GM19452 (cell line): ENCODE results near the gene HHIPL2.

Experiments
- ATAC-seq: cut with Tn5 transposase; IDR thresholded peaks from one replicate; pipeline ENCODE4 v1.9.1; 2021; ENCODE audit not compliant: unreplicated experiment

The HHIPL2 gene

DNA sequence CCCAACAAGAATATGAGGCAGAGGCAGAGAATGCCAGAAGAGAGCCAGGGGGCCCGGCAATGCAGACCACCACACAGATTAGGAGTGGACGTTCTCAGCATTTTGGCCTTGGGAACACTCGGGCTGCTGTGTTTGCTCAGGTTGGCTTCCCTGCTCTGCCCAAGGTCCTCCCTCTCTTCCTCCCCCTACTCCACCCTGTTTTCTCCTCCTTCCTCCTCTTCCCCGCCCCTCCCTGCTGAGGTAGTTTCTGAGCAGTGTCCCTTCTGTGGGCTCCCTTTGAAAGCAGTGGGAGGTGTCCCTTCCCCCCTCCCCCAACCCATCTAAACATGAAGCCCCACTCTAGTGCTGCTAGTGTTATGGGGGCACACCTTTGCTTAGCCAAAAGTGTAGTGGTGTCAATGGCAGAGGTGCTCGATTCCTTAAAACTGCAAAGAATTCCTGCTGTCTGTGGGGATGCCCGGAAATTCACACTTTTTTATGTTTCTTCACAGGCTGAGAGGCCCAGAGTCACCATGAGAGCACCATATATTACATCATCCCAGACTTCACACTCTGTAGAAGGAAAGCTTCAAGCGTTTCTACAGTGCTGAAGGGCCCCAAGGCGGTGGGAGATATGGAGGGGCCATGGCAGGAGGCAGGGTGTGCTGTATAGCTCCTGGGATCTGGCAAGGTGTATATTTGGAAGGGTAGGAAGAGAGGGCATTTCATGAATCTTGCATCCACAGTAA is at the start of gene HHIPL2:
HHIPL2 (minus strand) TSS at position 161 of the 728 bp plus-strand sequence; CDS start at position 101, 60 bp downstream.
- ATAC-seq: no peak

DNA sequence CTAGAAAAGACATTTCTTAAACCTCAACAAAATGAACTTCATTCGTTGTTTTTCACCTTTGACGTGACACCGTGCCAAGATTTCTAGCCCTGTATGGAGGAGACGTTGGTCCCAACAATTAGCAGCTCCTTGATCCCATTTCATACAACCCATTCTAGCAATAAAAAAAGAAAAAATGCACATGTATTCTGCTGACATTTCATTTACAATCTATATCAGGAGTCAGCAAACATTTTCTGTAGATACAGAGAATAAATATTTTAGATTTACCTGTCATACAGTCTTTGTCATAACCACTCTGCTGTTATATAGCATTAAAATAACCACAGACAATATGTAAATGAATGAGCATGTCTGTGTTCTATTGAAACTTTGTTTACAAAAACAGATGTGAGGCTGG is 48.8 kb upstream of the HHIPL2 start:
- ATAC-seq: no peak

DNA sequence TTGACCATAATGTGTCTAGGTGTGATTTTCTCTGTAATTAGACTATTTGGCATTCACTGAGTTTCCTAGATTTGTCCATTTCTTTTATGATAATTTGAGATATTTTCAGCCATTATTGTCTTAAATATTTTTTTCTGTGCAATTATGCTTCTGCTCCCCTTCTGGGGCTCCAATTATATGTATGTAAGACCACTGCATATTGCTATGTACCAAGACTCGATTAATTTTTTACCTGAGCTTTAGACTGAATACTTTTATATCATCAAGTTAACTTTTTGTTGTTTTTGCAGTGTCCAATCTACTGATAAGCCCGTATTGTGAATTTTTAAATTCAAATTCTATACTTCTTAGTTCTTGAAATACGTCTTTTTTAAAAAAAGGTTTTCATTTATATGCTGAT is 46.9 kb upstream of the HHIPL2 start:
- no peak for ATAC-seq

DNA sequence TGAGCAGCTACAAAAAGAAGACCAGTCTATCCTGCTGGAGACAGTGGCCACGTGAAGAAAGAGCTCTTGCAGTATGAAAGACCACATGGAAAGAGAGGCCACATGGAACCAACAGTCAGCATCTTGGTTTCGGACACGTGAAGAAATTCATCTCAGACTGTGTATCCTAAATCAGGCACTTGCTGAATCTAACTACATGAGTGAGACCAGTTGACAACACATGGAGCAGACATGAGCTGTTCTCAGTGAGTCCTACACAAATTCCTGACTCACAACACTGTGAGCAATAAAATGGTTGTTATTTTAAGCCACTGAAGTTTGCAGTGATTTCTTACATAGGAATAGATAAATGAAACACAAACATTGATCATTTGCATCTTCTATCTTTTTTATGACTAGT is 44.3 kb upstream of the HHIPL2 start:
- ATAC-seq: no peak

DNA sequence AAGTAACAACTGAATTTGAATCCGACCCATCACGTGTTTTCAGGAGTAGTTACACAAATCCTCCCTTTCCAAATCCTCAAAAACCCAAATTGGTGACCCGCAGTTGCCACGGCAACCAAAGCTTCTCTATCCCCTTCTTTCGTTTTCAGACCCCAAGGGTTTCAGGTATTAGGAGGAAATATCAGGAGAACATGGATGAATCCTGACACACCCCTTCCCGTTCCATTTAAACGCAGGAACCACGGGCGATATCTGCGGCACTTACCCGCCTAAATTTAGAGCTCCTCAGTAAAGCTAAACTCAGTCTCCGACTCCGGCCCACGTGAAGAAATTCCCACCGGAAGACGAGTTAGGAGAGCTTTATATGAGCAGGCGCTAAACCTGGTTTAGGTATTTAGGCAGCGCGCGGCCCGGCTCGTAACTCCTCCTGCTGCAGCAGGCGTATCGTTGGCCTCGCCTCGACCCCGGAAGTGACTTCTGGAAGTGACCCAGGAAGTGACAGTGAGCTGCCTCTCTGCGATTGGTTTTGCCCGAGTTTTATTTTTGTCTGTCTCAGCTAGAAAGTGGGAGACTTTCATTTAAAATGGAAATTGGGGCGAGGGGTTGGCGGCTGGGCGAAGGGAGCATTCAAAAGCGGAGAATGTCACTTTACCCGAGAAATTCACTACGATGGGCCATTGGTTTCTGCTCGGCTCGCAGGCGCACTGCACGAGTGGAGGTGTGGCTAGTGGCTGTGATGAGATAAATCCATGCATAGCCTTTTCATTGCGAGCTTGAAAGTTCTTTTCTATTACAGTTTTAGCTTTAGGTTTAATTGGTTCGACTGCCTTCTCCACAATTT is 41.8 kb upstream of the HHIPL2 start, which contains the start of gene TAF1A:
TAF1A (minus strand) TSS at position 472 of the 841 bp plus-strand sequence.
- peak; percentile 100 for ATAC-seq

DNA sequence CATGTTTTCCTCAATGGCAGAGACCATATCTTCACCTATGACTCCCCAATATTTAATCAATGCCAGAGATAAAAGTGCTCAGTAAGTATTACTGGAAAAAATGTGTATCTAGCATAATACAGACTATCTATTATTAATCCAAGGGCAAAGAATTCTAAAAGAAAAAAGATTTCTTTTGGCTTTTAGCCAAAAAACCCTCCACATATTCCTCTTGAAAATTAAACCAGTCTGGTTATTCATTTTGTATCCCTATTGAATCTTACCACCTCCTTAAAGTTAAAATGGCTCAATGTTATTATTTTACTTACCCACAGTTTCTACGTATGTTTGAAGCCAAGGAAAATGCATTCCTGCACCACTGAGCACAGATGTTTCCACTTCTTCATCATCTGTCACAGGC is 40.2 kb upstream of the HHIPL2 start:
- no peak for ATAC-seq

DNA sequence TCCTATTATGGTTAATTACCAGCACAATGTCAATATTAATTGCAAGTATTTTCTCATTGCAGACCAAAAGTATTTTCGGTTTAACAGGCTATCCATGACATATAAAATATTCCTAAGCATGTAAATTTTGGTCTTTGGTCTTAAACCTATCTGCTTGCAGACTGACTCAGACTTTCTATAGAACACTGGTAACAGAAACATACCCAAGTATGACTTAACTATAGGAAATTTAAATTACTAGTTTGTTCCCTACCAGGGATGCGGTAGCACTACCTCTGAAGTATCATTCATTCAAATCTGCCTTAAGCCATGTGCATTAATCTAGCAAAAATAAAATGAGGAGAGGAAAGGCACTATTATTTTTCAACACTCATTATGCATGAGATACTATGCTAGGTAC is 38.9 kb upstream of the HHIPL2 start:
- ATAC-seq: no peak

DNA sequence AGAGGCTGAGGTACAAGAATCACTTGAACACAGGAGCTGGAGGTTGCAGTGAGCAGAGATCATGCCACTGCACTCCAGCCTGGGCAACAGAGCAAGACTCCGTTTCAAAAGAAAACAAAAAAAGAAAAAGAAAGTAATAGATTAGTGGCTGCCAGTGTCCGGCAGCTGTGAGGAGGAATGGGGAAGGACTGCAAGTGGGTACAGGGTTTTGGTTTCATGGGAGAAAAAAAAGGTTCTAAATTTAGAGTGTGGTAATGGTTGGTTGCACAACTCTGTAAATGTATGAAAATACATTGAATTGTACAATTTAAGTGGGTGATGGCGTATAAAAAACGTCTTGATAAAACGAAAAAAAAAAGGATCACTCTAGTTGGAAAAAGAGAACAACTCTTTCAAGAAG is 35.2 kb upstream of the HHIPL2 start:
- peak; percentile 80 for ATAC-seq

DNA sequence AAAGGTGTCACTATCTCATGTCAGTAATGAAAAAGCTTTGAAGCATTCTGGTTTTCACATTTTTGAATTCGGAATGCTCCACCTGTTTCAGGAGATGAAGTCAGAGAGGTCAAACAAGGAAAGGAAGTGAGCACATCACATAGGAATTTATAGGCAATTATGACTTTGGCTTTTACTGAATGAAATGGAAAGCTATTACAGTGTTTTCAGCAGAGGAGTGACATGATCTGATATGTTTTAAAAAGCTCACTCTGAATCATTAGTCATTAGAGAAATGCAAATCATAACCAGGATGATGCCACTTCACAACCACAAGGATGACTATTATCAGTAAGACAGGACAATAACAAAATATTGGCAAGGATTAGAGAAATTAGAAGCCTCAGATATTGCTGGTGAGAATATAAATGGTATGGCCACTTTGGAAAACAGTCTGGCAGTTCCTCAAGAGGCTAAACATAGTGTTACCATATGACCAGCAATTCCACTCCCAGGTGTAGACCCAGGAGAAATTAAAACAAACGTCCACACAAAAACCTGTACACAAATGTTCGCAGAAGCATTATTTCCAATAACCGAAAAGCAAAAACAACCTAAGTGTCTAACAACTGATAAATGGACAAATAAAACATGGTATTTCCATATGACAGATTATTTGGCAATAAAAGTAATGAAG is 34.3 kb upstream of the HHIPL2 start:
- peak; percentile 68 for ATAC-seq

DNA sequence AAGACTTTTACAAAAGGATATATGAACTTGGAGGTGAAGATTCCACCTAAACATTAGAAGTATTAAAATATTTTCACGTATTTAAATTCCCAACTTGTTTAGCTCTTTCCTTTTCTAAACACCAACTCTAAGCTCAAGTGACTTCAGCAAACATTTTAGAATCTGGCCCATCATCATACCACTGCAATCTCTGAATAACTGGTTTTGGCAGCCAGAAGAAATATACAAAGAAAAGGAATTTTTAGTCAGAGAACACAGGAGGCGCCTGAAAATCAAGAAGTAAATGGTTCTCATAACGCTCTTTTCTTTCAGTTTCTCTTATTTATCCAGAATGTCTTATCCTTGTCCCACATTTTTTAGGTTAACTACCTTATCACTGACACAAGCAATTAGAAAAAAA is 31.4 kb upstream of the HHIPL2 start:
- no peak for ATAC-seq

DNA sequence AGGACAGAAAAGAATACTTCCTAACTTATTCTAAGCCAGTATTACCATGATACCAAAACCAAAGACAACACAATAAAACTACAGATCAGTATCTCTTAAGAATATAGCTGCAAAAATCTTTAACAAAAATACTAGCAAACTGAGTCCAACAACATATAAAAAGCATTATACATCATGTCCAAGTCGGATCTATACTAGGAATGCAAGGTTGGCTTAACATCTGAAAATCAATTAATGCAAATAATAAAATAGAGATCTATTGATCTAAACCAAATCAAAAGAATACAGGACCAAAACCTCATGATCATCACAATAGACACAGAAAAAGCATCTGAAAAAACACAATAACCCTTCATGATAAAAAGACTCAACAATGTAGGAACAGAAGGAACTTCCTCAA is 22.9 kb upstream of the HHIPL2 start:
- ATAC-seq: no peak

DNA sequence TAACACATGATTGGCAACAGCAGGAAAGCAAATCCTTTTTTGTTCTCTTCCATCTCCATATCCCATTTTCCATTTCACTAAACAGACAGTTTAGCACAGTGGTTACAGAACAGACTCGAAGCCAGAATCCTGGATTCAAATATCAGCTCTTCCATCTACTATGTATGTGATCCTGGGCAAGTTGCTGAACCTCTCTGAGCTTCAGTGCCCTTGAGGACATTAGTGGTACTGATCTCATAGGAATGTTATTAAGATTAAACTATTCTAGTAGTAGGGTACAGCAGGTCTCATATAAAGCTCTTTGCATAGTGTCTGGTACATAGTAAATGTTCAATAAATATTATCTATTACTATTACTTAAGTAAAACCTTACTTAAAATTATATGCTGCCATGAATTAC is 13.8 kb upstream of the HHIPL2 start:
- ATAC-seq: no peak

DNA sequence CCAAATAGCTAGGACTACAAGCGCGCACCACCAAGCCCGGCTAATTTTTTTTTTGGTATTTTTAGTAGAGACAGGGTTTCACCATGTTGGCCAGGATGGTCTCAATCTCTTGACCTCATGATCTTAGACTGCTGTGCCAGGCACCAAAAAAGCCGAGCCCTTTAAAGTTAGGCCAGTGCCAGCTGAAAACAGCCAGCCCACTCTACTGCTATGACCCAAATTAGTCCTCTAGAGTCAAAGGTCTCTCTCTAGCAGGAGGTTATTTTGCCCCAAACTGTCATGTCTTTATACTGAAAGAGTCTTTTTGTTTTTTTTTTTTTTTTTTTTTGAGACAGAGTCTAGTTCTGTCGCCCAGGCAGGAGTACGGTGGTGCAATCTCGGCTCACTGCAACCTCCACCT is 9.7 kb upstream of the HHIPL2 start:
- no peak for ATAC-seq

DNA sequence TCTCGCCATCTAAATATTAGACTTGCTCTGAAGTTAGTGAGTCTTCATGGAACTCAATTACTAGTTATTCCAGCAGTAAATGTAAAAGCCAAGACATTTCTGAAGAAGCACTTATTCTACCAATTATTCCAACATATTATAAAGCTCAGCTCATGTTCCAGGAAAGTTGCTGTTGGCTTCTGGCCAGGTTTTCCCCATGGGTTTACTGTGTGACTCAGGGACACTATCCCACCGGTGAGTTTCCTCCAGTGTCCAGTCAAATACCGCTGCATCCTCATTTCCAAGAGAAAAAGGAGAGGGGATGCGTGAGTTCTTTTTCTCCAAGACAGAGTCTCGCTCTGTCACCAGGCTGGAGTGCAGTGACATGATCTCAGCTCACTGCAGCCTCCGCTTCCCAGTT is 9.2 kb upstream of the HHIPL2 start:
- ATAC-seq: no peak

DNA sequence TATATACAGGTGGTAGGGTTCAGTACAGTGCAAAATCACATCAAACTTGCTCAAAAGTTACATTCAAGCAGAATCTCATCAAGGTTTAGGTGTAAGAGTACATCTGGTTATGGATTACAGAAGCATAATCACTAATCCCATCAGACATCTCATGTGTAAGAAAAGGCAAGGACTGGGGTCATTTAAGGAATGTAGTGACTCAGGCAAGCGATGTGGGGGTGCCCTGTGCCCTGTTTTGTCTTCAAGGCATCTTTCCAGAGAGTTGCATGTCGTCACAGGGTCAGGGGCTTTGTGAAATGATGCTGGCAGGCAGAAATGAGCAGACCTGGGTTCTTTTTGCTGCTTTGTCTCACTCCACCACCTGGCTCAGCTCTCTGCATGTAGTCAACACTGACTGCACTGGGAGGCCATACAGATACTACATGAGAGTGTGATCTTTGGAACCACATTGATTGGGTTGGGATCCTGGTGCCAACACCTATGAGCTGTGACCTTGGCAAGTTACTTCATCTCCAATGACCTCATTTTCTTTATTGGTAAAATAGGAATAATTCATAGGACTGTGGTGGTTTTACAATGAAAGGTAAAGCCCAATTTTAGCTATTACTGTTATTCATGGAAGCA is 8.2 kb upstream of the HHIPL2 start:
- ATAC-seq: no peak

DNA sequence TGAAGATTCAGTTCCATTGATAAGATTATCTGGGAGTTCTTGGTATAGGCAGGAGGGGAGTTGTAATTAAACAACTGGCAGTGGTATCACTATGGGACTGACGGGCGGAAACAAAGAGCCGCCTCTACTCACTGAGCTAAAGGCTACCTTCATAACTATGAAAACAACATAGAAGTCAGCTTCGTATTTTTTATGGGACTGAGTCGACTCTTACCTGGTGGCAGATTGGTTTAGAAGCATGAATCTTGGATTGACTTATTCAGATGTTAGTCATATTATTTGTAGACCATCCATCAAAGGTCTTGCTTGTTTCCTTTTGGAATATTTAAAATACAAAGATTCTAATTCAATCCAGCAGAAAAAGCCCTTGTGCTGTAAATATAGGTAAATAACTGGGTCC is 6.3 kb upstream of the HHIPL2 start:
- ATAC-seq: no peak

DNA sequence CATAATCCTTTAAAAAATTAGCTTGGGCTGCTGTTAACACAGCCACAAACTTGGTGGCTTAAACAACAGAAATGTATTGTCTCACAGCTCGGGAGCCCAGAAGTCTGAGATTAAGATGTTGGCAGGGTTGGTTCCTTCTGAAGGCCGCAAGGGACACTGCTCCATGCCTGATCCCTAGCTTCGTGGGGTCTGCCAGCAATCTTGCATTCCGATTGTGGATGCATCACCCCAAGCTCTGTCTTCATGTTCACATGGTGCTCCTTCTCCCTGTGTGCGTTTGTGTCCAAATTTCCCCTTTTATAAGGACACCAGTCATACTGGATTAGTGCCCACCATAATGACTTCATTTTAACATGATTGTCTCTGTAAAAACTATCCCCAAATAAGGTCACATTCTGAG is 5.0 kb upstream of the HHIPL2 start:
- no peak for ATAC-seq

DNA sequence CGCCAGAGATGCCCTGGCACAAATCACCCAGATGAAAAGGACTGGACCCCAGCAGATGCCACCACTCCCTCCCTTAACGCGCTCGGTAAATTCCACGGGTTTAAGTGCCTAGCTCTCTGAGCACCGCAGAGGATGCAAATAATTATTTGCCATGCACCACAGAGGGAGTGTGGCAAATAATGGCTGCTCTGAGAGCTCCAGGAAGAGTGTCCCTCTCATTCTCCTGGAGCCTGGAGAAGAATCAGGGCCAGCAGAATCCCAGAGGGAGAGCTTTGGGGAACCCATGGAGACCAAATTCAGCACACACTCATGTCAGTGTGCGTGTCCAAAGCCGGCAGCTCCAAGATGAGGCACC is 667 bp downstream of the HHIPL2 start:
- ATAC-seq: no peak

DNA sequence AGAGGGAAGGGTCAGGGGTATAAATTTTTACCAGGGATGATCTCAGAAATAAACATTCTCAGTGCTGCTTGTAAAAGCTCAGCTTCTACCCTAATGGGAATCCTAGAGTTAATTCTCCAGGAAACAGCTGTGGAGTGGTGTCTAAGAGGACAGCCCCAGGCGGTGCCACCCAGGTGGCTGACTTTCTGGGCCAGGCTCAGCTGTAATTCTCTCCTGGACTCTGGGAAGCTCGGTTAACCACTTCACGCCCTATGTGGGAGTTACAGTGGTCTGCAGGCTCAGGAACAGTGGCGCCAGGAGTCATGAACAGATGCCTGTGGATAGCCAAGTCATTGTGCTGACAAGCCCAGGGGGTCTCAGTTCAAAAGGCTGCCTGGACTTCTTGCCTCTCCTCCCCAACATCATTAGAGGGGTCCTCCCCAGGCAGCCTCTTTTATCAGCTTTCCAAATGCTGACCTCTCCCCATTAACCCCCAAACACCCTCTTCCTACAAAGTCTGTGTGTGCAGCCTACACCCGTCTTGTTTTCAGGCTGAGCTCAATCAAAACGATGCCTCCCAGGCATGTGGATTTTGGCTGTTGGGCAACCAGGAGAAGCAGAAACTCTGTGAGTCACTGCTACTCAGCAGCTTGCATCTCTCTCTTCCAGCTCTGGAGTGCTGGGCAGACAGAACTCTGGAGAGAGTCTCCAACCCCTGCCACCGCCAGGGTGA is 1.2 kb downstream of the HHIPL2 start:
- no peak for ATAC-seq

DNA sequence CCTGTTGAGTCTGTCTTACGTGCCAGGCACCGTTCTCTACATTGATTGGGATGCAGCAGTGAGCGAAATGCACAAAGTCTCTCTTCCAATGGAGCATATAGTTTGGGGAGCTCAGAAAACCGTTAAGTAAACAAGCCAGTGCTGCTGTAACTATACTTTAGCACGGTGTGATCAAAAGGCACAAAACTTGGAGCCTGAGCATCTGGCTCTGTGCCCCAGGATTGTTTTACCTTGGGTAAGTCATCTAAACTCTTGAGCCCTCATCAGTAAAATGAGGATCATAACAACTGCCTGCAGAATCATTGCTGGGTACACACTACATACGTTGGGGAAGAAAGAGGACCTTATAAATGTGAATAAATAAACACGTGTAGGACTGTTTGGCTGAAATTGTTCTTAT is 1.8 kb downstream of the HHIPL2 start:
- no peak for ATAC-seq

DNA sequence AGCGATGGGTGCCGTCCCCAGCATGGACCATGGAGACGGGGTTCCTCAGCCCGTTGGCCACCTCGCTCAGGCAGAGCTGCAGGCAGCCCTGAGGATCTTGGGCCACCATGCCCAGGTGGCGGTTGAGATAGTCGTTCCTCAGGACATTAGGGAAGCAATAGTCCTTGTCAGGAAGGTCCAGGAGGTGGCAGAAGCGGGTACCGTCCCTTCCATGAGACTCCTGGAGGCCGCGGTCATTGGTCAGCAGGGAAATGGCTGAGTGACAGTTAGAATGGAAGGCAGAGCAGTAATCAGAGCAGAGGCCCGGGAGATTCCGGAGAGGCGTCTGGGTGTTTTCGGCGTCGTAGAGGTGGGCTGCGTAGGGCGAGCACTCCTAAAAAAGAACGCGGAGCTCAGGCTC is 4.1 kb downstream of the HHIPL2 start:
- ATAC-seq: no peak
